ENCODE results near the gene TTC3.
"Not testable (repeated sequence)": the region's sequence is repeated elsewhere in the genome, so short reads cannot be mapped to it uniquely, and the experiment has no call there.

The TTC3 gene

GRCh38 chr21:37072988-37073416 lies at the start of gene TTC3, which contains the start of gene PIGP:
TSS of gene TTC3 (plus strand) at chr21:37073254. CDS start at chr21:37087258, 14,004 bp downstream.
TSS of gene PIGP (minus strand) at chr21:37073071. CDS start at chr21:37072515, 556 bp downstream.
- peak; percentile 81 for DNase-seq

- no peak for DNase-seq
Measured at GRCh38 chr21:37026499-37026898, 46.6 kb upstream of the TTC3 start.

GRCh38 chr21:37028570-37028969 lies 44.5 kb upstream of the TTC3 start:
- DNase-seq, result no peak

GRCh38 chr21:37030864-37031263 lies 42.2 kb upstream of the TTC3 start:
- no peak for DNase-seq

- no peak for DNase-seq
Measured at GRCh38 chr21:37032293-37032692, 40.8 kb upstream of the TTC3 start.

- DNase-seq, result peak; percentile 26
Measured at GRCh38 chr21:37032877-37033471, 40.1 kb upstream of the TTC3 start.

- not testable (repeated sequence) for DNase-seq
Measured at GRCh38 chr21:37034394-37034793, 38.7 kb upstream of the TTC3 start.

- no peak for DNase-seq
Measured at GRCh38 chr21:37036177-37036576, 36.9 kb upstream of the TTC3 start.

GRCh38 chr21:37039411-37040075 lies 33.5 kb upstream of the TTC3 start:
- DNase-seq, result no peak

- no peak for DNase-seq
Measured at GRCh38 chr21:37040212-37040611, 32.8 kb upstream of the TTC3 start.

GRCh38 chr21:37041706-37042271 lies 31.3 kb upstream of the TTC3 start:
- no peak for DNase-seq

GRCh38 chr21:37043818-37044217 lies 29.2 kb upstream of the TTC3 start:
- no peak for DNase-seq

GRCh38 chr21:37044643-37045042 lies 28.4 kb upstream of the TTC3 start:
- DNase-seq, result no peak

- DNase-seq, result no peak
Measured at GRCh38 chr21:37045149-37045548, 27.9 kb upstream of the TTC3 start.

- DNase-seq, result no peak
Measured at GRCh38 chr21:37045556-37045955, 27.5 kb upstream of the TTC3 start.

GRCh38 chr21:37047079-37047478 lies 26.0 kb upstream of the TTC3 start:
- DNase-seq, result no peak

GRCh38 chr21:37049741-37050140 lies 23.3 kb upstream of the TTC3 start:
- not testable (repeated sequence) for DNase-seq

GRCh38 chr21:37055271-37055855 lies 17.7 kb upstream of the TTC3 start:
- no peak for DNase-seq

- no peak for DNase-seq
Measured at GRCh38 chr21:37057614-37058013, 15.4 kb upstream of the TTC3 start.

- no peak for DNase-seq
Measured at GRCh38 chr21:37058261-37058660, 14.8 kb upstream of the TTC3 start.

- DNase-seq, result no peak
Measured at GRCh38 chr21:37059181-37059580, 13.9 kb upstream of the TTC3 start.

GRCh38 chr21:37060296-37060695 lies 12.8 kb upstream of the TTC3 start:
- peak; percentile 93 for DNase-seq

GRCh38 chr21:37061926-37062592 lies 11.0 kb upstream of the TTC3 start:
- no peak for DNase-seq

GRCh38 chr21:37062593-37062935 lies 10.5 kb upstream of the TTC3 start:
- no peak for DNase-seq

Measured in amniotic stem cell (primary cell).